Measurements from ENCODE around the gene CRYBB2.
"Not testable (repeated sequence)": the region's sequence is repeated elsewhere in the genome, so short reads cannot be mapped to it uniquely, and the experiment has no call there.

- not testable (repeated sequence) for TF ChIP-seq CTCF, POLR2A, POLR2AphosphoS5, EP300 (IDR thresholded peaks at IDR 0.05)
Measured at GRCh38 chr22:25178869-25179631, 40.4 kb upstream of the CRYBB2 start.
